Activated naive CD8-positive, alpha-beta T cell treated with anti-CD3 and anti-CD28 coated beads, Interleukin-2, amount 50 U/mL, for 24 hours (primary cell): Measurements from ENCODE around the gene PTGIS.
"Not testable (repeated sequence)": the region's sequence is repeated elsewhere in the genome, so short reads cannot be mapped to it uniquely, and the experiment has no call there.

Experiments used
- ATAC-seq: fragments of 150-1000 bp; cut with Tn5 transposase; one replicate; pipeline ENCODE4 v1.10.0; 2021
- DNase-seq: peaks from one replicate; pipeline ENCODE4 v3.0.0; 2021
- H3K27ac Mint-ChIP-seq: one replicate; pipeline ENCODE4 v1.8.0; 2021; ENCODE audit warnings: mild to moderate bottlenecking, mixed read lengths
- H3K27me3 Mint-ChIP-seq: one replicate; pipeline ENCODE4 v1.8.0; 2021; ENCODE audit warnings: mixed read lengths
- H3K36me3 Mint-ChIP-seq: one replicate; pipeline ENCODE4 v1.8.0; 2021; ENCODE audit warnings: low read depth, mixed read lengths
- H3K4me1 Mint-ChIP-seq: one replicate; pipeline ENCODE4 v1.8.0; 2021; ENCODE audit warnings: mixed read lengths
- H3K4me3 Mint-ChIP-seq: one replicate; pipeline ENCODE4 v1.8.0; 2021; ENCODE audit warnings: mild to moderate bottlenecking, moderate library complexity, mixed read lengths
- H3K9me3 Mint-ChIP-seq: one replicate; pipeline ENCODE4 v1.8.0; 2021; ENCODE audit warnings: mixed read lengths

Gene PTGIS

GRCh38 chr20:49573900-49574416 is 6.0 kb upstream of the PTGIS start:
- Mint-ChIP-seq H3K27ac (no peak overlapping the region), H3K4me3 (no peak overlapping the region), H3K27me3 (peaks cover 27% of the 10 kb centered on the region), H3K4me1 (peaks cover 41% of the 10 kb centered on the region), H3K9me3 (peaks cover 8% of the 10 kb centered on the region), H3K36me3 (peaks cover 5% of the 10 kb centered on the region)
- ATAC-seq, result no peak
- DNase-seq, result no peak

GRCh38 chr20:49572857-49573256 is 4.9 kb upstream of the PTGIS start:
- peak; percentile 21 for ATAC-seq
- Mint-ChIP-seq H3K27ac (peak overlapping the region; percentile 64), H3K9me3 (peaks cover 8% of the 10 kb centered on the region), H3K4me1 (peaks cover 39% of the 10 kb centered on the region), H3K36me3 (peaks cover 5% of the 10 kb centered on the region), H3K4me3 (no peak overlapping the region), H3K27me3 (peaks cover 33% of the 10 kb centered on the region)
- no peak for DNase-seq

GRCh38 chr20:49571553-49571835 is 3.6 kb upstream of the PTGIS start:
- Mint-ChIP-seq H3K9me3 (peaks cover 6% of the 10 kb centered on the region), H3K36me3 (peaks cover 3% of the 10 kb centered on the region), H3K27me3 (peaks cover 44% of the 10 kb centered on the region), H3K4me3 (no peak overlapping the region), H3K27ac (no peak overlapping the region), H3K4me1 (peaks cover 33% of the 10 kb centered on the region)
- ATAC-seq (no peak), DNase-seq (no peak)

- Mint-ChIP-seq H3K4me3 (no peak overlapping the region), H3K9me3 (peaks cover under 1% of the 10 kb centered on the region), H3K4me1 (peaks cover 30% of the 10 kb centered on the region), H3K27ac (no peak overlapping the region), H3K36me3 (no peaks in the 10 kb centered on the region), H3K27me3 (peaks cover 50% of the 10 kb centered on the region)
- ATAC-seq (no peak), DNase-seq (no peak)
Measured at GRCh38 chr20:49570828-49571552, 3.1 kb upstream of the PTGIS start.

- no peak for ATAC-seq
- Mint-ChIP-seq H3K27me3 (peaks cover 56% of the 10 kb centered on the region), H3K27ac (no peak overlapping the region), H3K9me3 (no peaks in the 10 kb centered on the region), H3K4me3 (no peak overlapping the region), H3K36me3 (no peaks in the 10 kb centered on the region), H3K4me1 (peaks cover 27% of the 10 kb centered on the region)
- no peak for DNase-seq
Measured at GRCh38 chr20:49570161-49570827, 2.4 kb upstream of the PTGIS start.

- Mint-ChIP-seq H3K4me1 (peaks cover 25% of the 10 kb centered on the region), H3K4me3 (no peak overlapping the region), H3K27me3 (peaks cover 56% of the 10 kb centered on the region), H3K27ac (no peak overlapping the region), H3K36me3 (no peaks in the 10 kb centered on the region), H3K9me3 (no peaks in the 10 kb centered on the region)
- no peak for DNase-seq
- no peak for ATAC-seq
Measured at GRCh38 chr20:49569411-49570115, 1.6 kb upstream of the PTGIS start.

GRCh38 chr20:49568278-49569151 is 578 bp upstream of the PTGIS start:
- no peaks in the 10 kb centered on the region for H3K36me3 Mint-ChIP-seq
- DNase-seq (no peak), ATAC-seq (no peak)
- no peaks in the 10 kb centered on the region for H3K9me3 Mint-ChIP-seq
- H3K27me3 Mint-ChIP-seq, result peaks cover 61% of the 10 kb centered on the region
- peaks cover 17% of the 10 kb centered on the region for H3K4me1 Mint-ChIP-seq
- no peak overlapping the region for H3K27ac Mint-ChIP-seq
- H3K4me3 Mint-ChIP-seq, result no peak overlapping the region

- H3K4me3 Mint-ChIP-seq, result peak overlapping the region; percentile 48
- peaks cover 64% of the 10 kb centered on the region for H3K27me3 Mint-ChIP-seq
Measured at GRCh38 chr20:49566401-49567364, 1.3 kb downstream of the PTGIS start.

GRCh38 chr20:49564991-49565390 is 2.9 kb downstream of the PTGIS start:
- ATAC-seq, H3K9me3 Mint-ChIP-seq, H3K27ac Mint-ChIP-seq: not testable (repeated sequence)

More at GRCh38 chr20:49566401-49567364, 1.3 kb downstream of the PTGIS start:
- Mint-ChIP-seq H3K9me3 (no peaks in the 10 kb centered on the region), H3K4me1 (peaks cover 5% of the 10 kb centered on the region), H3K36me3 (no peaks in the 10 kb centered on the region), H3K27ac (no peak overlapping the region)
- ATAC-seq, result no peak
- no peak for DNase-seq

GRCh38 chr20:49563015-49563980 is 4.6 kb downstream of the PTGIS start:
- ATAC-seq, result no peak
- DNase-seq, result no peak
- Mint-ChIP-seq H3K4me3 (no peak overlapping the region), H3K27ac (no peak overlapping the region), H3K36me3 (no peaks in the 10 kb centered on the region), H3K9me3 (no peaks in the 10 kb centered on the region), H3K4me1 (peaks cover 3% of the 10 kb centered on the region), H3K27me3 (peaks cover 55% of the 10 kb centered on the region)

More at GRCh38 chr20:49564991-49565390, 2.9 kb downstream of the PTGIS start:
- not testable (repeated sequence) for H3K4me1 Mint-ChIP-seq, H3K36me3 Mint-ChIP-seq, DNase-seq, H3K4me3 Mint-ChIP-seq
- H3K27me3 Mint-ChIP-seq, result peaks cover 59% of the 10 kb centered on the region

- no peak for DNase-seq
- H3K4me1 Mint-ChIP-seq, result peaks cover 3% of the 10 kb centered on the region
- no peaks in the 10 kb centered on the region for H3K9me3 Mint-ChIP-seq
- no peak overlapping the region for H3K27ac Mint-ChIP-seq
- no peak overlapping the region for H3K4me3 Mint-ChIP-seq
- peaks cover 59% of the 10 kb centered on the region for H3K27me3 Mint-ChIP-seq
- ATAC-seq, result no peak
- H3K36me3 Mint-ChIP-seq, result no peaks in the 10 kb centered on the region
Measured at GRCh38 chr20:49562311-49563014, 5.5 kb downstream of the PTGIS start.

GRCh38 chr20:49561806-49562205 is 6.1 kb downstream of the PTGIS start:
- DNase-seq, result no peak
- no peak for ATAC-seq
- no peak overlapping the region for H3K4me3 Mint-ChIP-seq
- peaks cover 58% of the 10 kb centered on the region for H3K27me3 Mint-ChIP-seq
- peaks cover 3% of the 10 kb centered on the region for H3K4me1 Mint-ChIP-seq
- H3K9me3 Mint-ChIP-seq, result peaks cover 4% of the 10 kb centered on the region
- H3K36me3 Mint-ChIP-seq, result peaks cover 1% of the 10 kb centered on the region
- no peak overlapping the region for H3K27ac Mint-ChIP-seq
